Measurements from ENCODE around the gene ATL3.

Gene ATL3

GRCh38 chr11:63616953-63617352 lies 54.2 kb downstream of the ATL3 start:
- ChIA-PET CTCF (interaction anchor here (1.1 kb wide), 1 partner anchor 10 kb away, joined by 3 read pairs; no protein-coding TSS in a partner anchor), POLR2A (no interaction called here)
- no peak for DNase-seq (ENCODE audit: extremely low spot score)
- no peak for TF ChIP-seq CTCF (IDR thresholded peaks at IDR 0.05; ENCODE audit: control extremely low read depth, extremely low read depth, low read depth, missing control alignments)

- no peak for TF ChIP-seq CTCF (IDR thresholded peaks at IDR 0.05; ENCODE audit: control extremely low read depth, extremely low read depth, low read depth, missing control alignments)
- POLR2A ChIA-PET: no interaction called here
- peak; percentile 75 for DNase-seq (ENCODE audit: extremely low spot score)
- CTCF ChIA-PET: interaction anchor here (1.2 to 1.3 kb wide), 2 partner anchors 8 to 78 kb away, joined by 3 read pairs; partner anchors contain the start of gene PLAAT4
Observed at GRCh38 chr11:63614136-63614671, 57.0 kb downstream of the ATL3 start, which contains the start of gene PLAAT3. PLAAT3 (minus strand) TSS chr11:63614433; CDS start chr11:63614014, 419 bp downstream.

GRCh38 chr11:63613517-63614135 lies 57.5 kb downstream of the ATL3 start:
- POLR2A ChIA-PET: no interaction called here
- peak; percentile 50 for DNase-seq (ENCODE audit: extremely low spot score)
- CTCF ChIA-PET: interaction anchor here (1.2 to 1.7 kb wide), 3 partner anchors 9 to 77 kb away, joined by 3 read pairs; partner anchors contain the start of gene PLAAT4
- no peak for TF ChIP-seq CTCF (IDR thresholded peaks at IDR 0.05; ENCODE audit: control extremely low read depth, extremely low read depth, low read depth, missing control alignments)

GRCh38 chr11:63612181-63612580 lies 59.0 kb downstream of the ATL3 start:
- ChIA-PET POLR2A (no interaction called here), CTCF (interaction anchor here (1.4 to 1.7 kb wide), 2 partner anchors 20 to 24 kb away, joined by 3 read pairs; no protein-coding TSS in a partner anchor)
- no peak for TF ChIP-seq CTCF (IDR thresholded peaks at IDR 0.05; ENCODE audit: control extremely low read depth, extremely low read depth, low read depth, missing control alignments)
- DNase-seq (ENCODE audit: extremely low spot score): no peak

- DNase-seq (ENCODE audit: extremely low spot score): no peak
- ChIA-PET POLR2A (no interaction called here), CTCF (no interaction called here)
- no peak for TF ChIP-seq CTCF (IDR thresholded peaks at IDR 0.05; ENCODE audit: control extremely low read depth, extremely low read depth, low read depth, missing control alignments)
Observed at GRCh38 chr11:63611395-63611747, 59.8 kb downstream of the ATL3 start.

GRCh38 chr11:63610604-63611394 lies 60.4 kb downstream of the ATL3 start:
- CTCF ChIA-PET: no interaction called here
- no peak for DNase-seq (ENCODE audit: extremely low spot score)
- POLR2A ChIA-PET: no interaction called here
- TF ChIP-seq CTCF (IDR thresholded peaks at IDR 0.05; ENCODE audit: control extremely low read depth, extremely low read depth, low read depth, missing control alignments): no peak
